ENCODE data around the gene CRISPLD2. TPM values are rescaled to one million over a fixed set of nuclear protein-coding genes. Genes with fewer than 3 reads are reported as not detected.

Gene CRISPLD2
- total RNA-seq, 1 donor from 2014 or later: 17.8 TPM

- H3K27ac Mint-ChIP-seq: no peak overlapping the region
- H3K4me1 Mint-ChIP-seq (ENCODE audit: unreplicated experiment): no peaks in the 10 kb centered on the region
- peaks cover 10% of the 10 kb centered on the region for H3K9me3 Mint-ChIP-seq
- peaks cover 28% of the 10 kb centered on the region for H3K36me3 Mint-ChIP-seq
- no peak overlapping the region for H3K4me3 Mint-ChIP-seq
- TF ChIP-seq CTCF (conservative IDR thresholded peaks at IDR 0.05): no peak
- DNase-seq (ENCODE audit: extremely low spot score, unreplicated experiment): no peak
- no peaks in the 10 kb centered on the region for H3K27me3 Mint-ChIP-seq
Observed at GRCh38 chr16:84778720-84779119, 41.1 kb upstream of the CRISPLD2 start.

- Mint-ChIP-seq H3K9me3 (peaks cover 10% of the 10 kb centered on the region), H3K36me3 (peaks cover 22% of the 10 kb centered on the region), H3K4me3 (no peak overlapping the region), H3K27ac (no peak overlapping the region), H3K4me1 (ENCODE audit: unreplicated experiment) (no peaks in the 10 kb centered on the region), H3K27me3 (no peaks in the 10 kb centered on the region)
- no peak for DNase-seq (ENCODE audit: extremely low spot score, unreplicated experiment)
- no peak for TF ChIP-seq CTCF (conservative IDR thresholded peaks at IDR 0.05)
Observed at GRCh38 chr16:84780063-84780462, 39.7 kb upstream of the CRISPLD2 start.

GRCh38 chr16:84780544-84781376 is 39.0 kb upstream of the CRISPLD2 start:
- no peak overlapping the region for H3K4me3 Mint-ChIP-seq
- H3K27me3 Mint-ChIP-seq: no peaks in the 10 kb centered on the region
- peaks cover 10% of the 10 kb centered on the region for H3K9me3 Mint-ChIP-seq
- no peaks in the 10 kb centered on the region for H3K4me1 Mint-ChIP-seq (ENCODE audit: unreplicated experiment)
- H3K36me3 Mint-ChIP-seq: peaks cover 22% of the 10 kb centered on the region
- no peak for TF ChIP-seq CTCF (conservative IDR thresholded peaks at IDR 0.05)
- no peak overlapping the region for H3K27ac Mint-ChIP-seq
- DNase-seq (ENCODE audit: extremely low spot score, unreplicated experiment): no peak

- peaks cover 10% of the 10 kb centered on the region for H3K9me3 Mint-ChIP-seq
- no peak for TF ChIP-seq CTCF (conservative IDR thresholded peaks at IDR 0.05)
- peaks cover 22% of the 10 kb centered on the region for H3K36me3 Mint-ChIP-seq
- H3K27me3 Mint-ChIP-seq: no peaks in the 10 kb centered on the region
- no peak for DNase-seq (ENCODE audit: extremely low spot score, unreplicated experiment)
- no peak overlapping the region for H3K27ac Mint-ChIP-seq
- H3K4me1 Mint-ChIP-seq (ENCODE audit: unreplicated experiment): peaks cover 14% of the 10 kb centered on the region
- no peak overlapping the region for H3K4me3 Mint-ChIP-seq
Observed at GRCh38 chr16:84782846-84783245, 36.9 kb upstream of the CRISPLD2 start.

- no peak for DNase-seq (ENCODE audit: extremely low spot score, unreplicated experiment)
- peak overlapping the region; percentile 16 for H3K4me3 Mint-ChIP-seq
- H3K9me3 Mint-ChIP-seq: no peaks in the 10 kb centered on the region
- no peaks in the 10 kb centered on the region for H3K27me3 Mint-ChIP-seq
- H3K4me1 Mint-ChIP-seq (ENCODE audit: unreplicated experiment): peaks cover 22% of the 10 kb centered on the region
- no peaks in the 10 kb centered on the region for H3K36me3 Mint-ChIP-seq
- H3K27ac Mint-ChIP-seq: peak overlapping the region; percentile 81
- TF ChIP-seq CTCF (conservative IDR thresholded peaks at IDR 0.05): no peak
Observed at GRCh38 chr16:84785843-84786581, 33.8 kb upstream of the CRISPLD2 start.
